ENCODE measurements around the gene GYS2. TPM values are rescaled to one million over a fixed set of nuclear protein-coding genes. Genes with fewer than 3 reads are reported as not detected.

The GYS2 gene
- total RNA-seq, 4 donors from 2014 or later, result not detected

DNA sequence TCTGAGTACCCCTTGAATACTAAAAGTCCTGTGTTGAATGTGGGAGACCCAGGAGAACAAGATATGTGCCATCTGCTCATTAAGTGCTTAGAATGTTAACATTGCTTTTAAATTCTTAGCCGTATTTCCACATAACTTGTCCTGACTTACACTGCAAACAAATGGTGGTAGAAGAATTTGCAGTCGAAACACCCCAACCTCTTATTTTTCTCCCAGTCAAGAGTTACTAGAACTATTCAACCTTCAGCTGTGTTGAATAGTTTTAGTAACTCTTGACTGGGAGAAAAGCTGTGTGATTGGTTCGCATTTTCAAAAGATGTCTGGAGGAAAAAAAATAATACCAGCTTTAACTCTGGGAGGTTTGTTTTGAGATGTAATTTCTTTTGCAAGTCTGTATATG lies 86.2 kb downstream of the GYS2 start:
- H3K27ac ChIP-seq, result no peak overlapping the region
- H3K27me3 ChIP-seq, result no peaks in the 10 kb centered on the region
- H3K9me3 ChIP-seq, result no peaks in the 10 kb centered on the region
- H3K4me1 ChIP-seq, result no peaks in the 10 kb centered on the region
- no peak for DNase-seq
- no peak overlapping the region for H3K4me3 ChIP-seq (replicated peaks in 1 of 3)
- 68 to 87% methylated on average over 3 of the region's 3 CpGs for WGBS, 2 donors
- H3K36me3 ChIP-seq, result peaks cover 0 to 5% of the 10 kb centered on the region in 2 donors
- no peak for TF ChIP-seq POLR2A (IDR thresholded peaks at IDR 0.05)
- TF ChIP-seq, protein P1, sequence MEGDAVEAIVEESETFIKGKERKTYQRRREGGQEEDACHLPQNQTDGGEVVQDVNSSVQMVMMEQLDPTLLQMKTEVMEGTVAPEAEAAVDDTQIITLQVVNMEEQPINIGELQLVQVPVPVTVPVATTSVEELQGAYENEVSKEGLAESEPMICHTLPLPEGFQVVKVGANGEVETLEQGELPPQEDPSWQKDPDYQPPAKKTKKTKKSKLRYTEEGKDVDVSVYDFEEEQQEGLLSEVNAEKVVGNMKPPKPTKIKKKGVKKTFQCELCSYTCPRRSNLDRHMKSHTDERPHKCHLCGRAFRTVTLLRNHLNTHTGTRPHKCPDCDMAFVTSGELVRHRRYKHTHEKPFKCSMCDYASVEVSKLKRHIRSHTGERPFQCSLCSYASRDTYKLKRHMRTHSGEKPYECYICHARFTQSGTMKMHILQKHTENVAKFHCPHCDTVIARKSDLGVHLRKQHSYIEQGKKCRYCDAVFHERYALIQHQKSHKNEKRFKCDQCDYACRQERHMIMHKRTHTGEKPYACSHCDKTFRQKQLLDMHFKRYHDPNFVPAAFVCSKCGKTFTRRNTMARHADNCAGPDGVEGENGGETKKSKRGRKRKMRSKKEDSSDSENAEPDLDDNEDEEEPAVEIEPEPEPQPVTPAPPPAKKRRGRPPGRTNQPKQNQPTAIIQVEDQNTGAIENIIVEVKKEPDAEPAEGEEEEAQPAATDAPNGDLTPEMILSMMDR (IDR thresholded peaks at IDR 0.05), result no peak
- intact Hi-C loops (cut with DNase I), result no loop called here

DNA sequence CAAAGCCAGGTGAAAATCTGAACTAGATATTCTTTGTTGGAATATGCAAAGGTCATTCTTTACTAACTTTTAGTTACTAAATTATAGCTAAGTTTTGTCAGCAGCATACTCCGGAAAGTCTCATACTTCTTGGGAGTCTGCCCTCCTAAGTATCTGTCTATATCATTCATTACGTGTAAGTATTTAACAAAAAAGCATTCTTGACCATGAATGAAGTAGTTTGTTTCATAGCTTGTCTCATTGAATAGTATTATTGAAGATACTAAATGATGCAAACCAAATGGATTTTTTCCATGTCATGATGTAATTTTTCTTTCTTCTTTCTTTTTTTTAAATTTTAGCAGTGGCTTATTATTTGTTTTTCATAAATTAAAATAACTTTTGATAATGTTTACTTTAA lies 88.4 kb downstream of the GYS2 start:
- intact Hi-C loops (cut with DNase I), result no loop called here
- Histone ChIP-seq H3K4me3 (replicated peaks in 1 of 3) (no peak overlapping the region), H3K27ac (no peak overlapping the region), H3K36me3 (peaks cover 6 to 10% of the 10 kb centered on the region in 2 donors), H3K9me3 (no peaks in the 10 kb centered on the region), H3K27me3 (no peaks in the 10 kb centered on the region), H3K4me1 (no peaks in the 10 kb centered on the region)
- TF ChIP-seq, protein P1 (IDR thresholded peaks at IDR 0.05), result no peak
- TF ChIP-seq POLR2A (IDR thresholded peaks at IDR 0.05), result no peak
- 97% methylated on average over 2 of the region's 2 CpGs for WGBS, 2 donors
- no peak for DNase-seq

DNA sequence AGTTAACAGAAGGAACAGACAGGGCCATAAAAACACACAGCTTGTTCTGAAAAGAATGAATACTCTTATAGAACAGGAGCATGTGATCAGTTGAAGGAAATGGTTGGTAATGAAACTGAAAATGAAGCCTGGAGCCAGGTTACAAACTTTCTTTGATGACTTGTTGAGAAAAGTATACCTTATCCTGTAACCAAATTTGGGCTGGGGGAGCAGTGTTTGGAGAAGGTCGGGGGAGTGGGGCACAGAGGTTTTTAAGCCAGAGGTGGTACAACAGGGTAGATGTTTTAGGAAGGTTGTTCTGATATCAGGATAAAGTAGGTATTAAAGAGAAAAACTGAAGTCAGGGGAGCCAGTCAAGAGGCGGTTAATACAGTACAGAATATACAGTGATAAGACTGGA lies 94.9 kb downstream of the GYS2 start:
- WGBS, 2 donors, result 41 to 50% methylated on average over 2 of the region's 2 CpGs
- DNase-seq, result no peak
- H3K27me3 ChIP-seq, result no peaks in the 10 kb centered on the region
- H3K27ac ChIP-seq, result no peak overlapping the region
- peaks cover 6 to 10% of the 10 kb centered on the region in 2 donors for H3K36me3 ChIP-seq
- peaks cover 0 to 5% of the 10 kb centered on the region in 2 donors for H3K4me1 ChIP-seq
- no peak overlapping the region for H3K4me3 ChIP-seq (replicated peaks in 1 of 3)
- intact Hi-C loops (cut with DNase I), result no loop called here
- no peak for TF ChIP-seq POLR2A (IDR thresholded peaks at IDR 0.05)
- TF ChIP-seq, protein P1 (IDR thresholded peaks at IDR 0.05), result no peak
- no peaks in the 10 kb centered on the region for H3K9me3 ChIP-seq

DNA sequence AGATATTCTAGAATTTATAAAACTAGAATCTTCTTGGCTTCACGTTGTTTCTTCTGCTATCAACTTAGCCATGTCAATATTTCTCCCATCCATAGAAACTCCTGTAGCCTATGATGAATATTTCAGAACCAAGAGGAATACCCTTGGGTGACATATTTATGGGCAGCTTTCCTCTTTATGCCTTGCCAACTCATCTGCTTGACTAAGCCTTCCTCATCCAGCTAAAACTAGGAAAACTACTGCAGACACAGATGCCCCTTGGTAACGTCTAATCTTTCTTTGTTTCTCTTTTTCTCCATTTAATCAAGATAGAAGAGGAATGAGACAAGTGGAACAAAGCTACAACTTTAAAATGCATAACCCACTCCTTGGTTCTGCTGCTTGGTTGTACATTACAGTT lies 96.8 kb downstream of the GYS2 start:
- Histone ChIP-seq H3K27ac (no peak overlapping the region), H3K27me3 (no peaks in the 10 kb centered on the region), H3K36me3 (peaks cover 1 to 3% of the 10 kb centered on the region in 2 donors), H3K9me3 (no peaks in the 10 kb centered on the region), H3K4me3 (replicated peaks in 1 of 3) (no peak overlapping the region), H3K4me1 (peaks cover 9 to 21% of the 10 kb centered on the region in 2 donors)
- 85 to 87% methylated on average over 2 of the region's 2 CpGs for WGBS, 2 donors
- DNase-seq, result no peak
- intact Hi-C loops (cut with DNase I), result no loop called here
- TF ChIP-seq, protein P1 (IDR thresholded peaks at IDR 0.05), result no peak
- no peak for TF ChIP-seq POLR2A (IDR thresholded peaks at IDR 0.05)

DNA sequence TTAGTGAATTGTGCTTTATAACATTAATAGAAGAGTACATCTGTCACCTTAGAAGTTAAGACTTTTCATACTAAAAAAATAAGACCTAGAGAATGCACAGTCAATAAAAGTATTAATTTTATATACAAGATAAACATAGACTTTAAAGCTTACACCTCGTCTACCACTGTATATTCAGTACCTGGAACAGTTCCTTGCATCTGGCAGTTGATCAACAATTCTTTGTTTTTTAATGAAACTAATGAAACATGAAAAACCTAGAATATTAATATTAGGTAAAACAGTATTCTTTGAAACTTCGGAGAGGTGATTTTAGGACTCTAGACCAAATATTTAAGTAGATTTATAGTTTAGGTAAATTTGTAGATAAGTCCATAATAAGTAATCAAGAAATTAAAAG lies 98.8 kb downstream of the GYS2 start:
- intact Hi-C loops (cut with DNase I), result no loop called here
- no peaks in the 10 kb centered on the region for H3K27me3 ChIP-seq
- no peak for DNase-seq
- 33 to 42% methylated on average over 2 of the region's 2 CpGs for WGBS, 2 donors
- H3K27ac ChIP-seq, result no peak overlapping the region
- no peak overlapping the region for H3K4me3 ChIP-seq (replicated peaks in 1 of 3)
- TF ChIP-seq POLR2A (IDR thresholded peaks at IDR 0.05), result no peak
- TF ChIP-seq, protein P1 (IDR thresholded peaks at IDR 0.05), result no peak
- no peaks in the 10 kb centered on the region for H3K36me3 ChIP-seq
- H3K4me1 ChIP-seq, result peaks cover 13 to 26% of the 10 kb centered on the region in 2 donors
- H3K9me3 ChIP-seq, result no peaks in the 10 kb centered on the region

Measured in thyroid gland (tissue), 4 donors.